Tibial nerve (tissue), 4 donors: ENCODE data around the gene HNRNPAB.
"Not testable (repeated sequence)": the region's sequence is repeated elsewhere in the genome, so short reads cannot be mapped to it uniquely, and the experiment has no call there.

Experiments
- CTCF ChIP-seq, 5 experiments: fragments of 200-600 bp in 3 of 5; fragments of 450-650 bp in 2 of 5; sonication (generic) in 3 of 5; IDR thresholded peaks; one replicate each; pipeline ENCODE4 v1.5.1; 2016 to 2019; ENCODE audit warnings: antibody characterized with exemption in 5 of 5, mild to moderate bottlenecking in 3 of 5, moderate library complexity in 2 of 5
- EP300 ChIP-seq, 2 donors: sonication (generic); formaldehyde crosslinking; IDR thresholded peaks; one replicate each; pipeline ENCODE4 v1.6.1; 2017; ENCODE audit warnings: antibody characterized with exemption in 2 of 2, mild to moderate bottlenecking in 1 of 2
- POLR2A ChIP-seq, 2 donors: fragments of 450-650 bp; IDR thresholded peaks; one replicate each; pipeline ENCODE4 v1.6.1; 2017; ENCODE audit warnings: antibody characterized with exemption in 2 of 2, mild to moderate bottlenecking in 2 of 2, moderate library complexity in 2 of 2

- TF ChIP-seq CTCF, POLR2A, EP300 (IDR thresholded peaks at IDR 0.05): not testable (repeated sequence)
Observed at GRCh38 chr5:178253632-178254031, 49.3 kb downstream of the HNRNPAB start.
